Measurements from ENCODE around the gene JUNB. TPM values are rescaled to one million over a fixed set of nuclear protein-coding genes. Genes with fewer than 3 reads are reported as not detected.

JUNB gene
- total and polyA plus RNA-seq, 10 of the 15 experiments (the other 5 are each of a cell fraction or from before 2014, with no cell fraction given), result 0.55 to 144 (median 68.3) TPM

DNA sequence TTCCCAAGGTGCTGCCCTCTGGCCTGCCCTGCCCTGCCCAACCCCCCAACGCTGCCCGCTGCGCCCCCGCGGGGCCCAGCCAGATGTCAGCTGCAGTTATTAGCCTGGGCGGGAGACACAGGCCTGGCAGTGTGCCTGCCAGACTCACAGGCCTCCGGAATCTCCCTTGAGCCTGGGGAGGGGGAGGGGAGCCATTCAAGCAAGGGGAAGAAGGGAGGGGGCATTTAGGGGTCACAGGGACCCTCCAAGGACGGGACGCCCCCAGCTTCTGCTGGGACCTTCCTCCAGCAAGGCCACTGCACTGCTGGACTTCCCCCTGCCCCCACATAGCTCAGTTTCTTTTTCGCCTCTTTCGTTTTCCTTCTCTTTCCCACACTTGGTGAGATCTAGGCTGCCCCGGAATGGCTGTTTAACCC, 2.6 kb upstream of the JUNB start (continued):
- TF ChIP-seq YBX1 (IDR thresholded peaks at IDR 0.05) (no peak), IKZF2 (IDR thresholded peaks at IDR 0.05) (peak; percentile 89 to 92; a peak in 3 of 4 replicates), LARP7 (IDR thresholded peaks at IDR 0.05) (no peak), CHD2 (IDR thresholded peaks at IDR 0.05; ENCODE audit: borderline replicate concordance, low read depth, low read length) (peak; percentile 93), NR2C2 (IDR thresholded peaks at IDR 0.05; ENCODE audit: borderline replicate concordance, control insufficient read depth, insufficient read length, low read depth) (no peak), BHLHE40 (IDR thresholded peaks at IDR 0.05; ENCODE audit: borderline replicate concordance in 1 of 2, low read depth in 2 of 2, low read length in 1 of 2) (peak; percentile 71 to 82; a peak in 3 of 4 replicates), CBFB (IDR thresholded peaks at IDR 0.05; ENCODE audit: low read depth) (peak; percentile 46; the same call in 1 of the 2 replicates), CREM (IDR thresholded peaks at IDR 0.05; ENCODE audit: low read depth) (peak; percentile 76; the same call in 1 of the 2 replicates), SUZ12 (IDR thresholded peaks at IDR 0.05; ENCODE audit: unreplicated experiment) (no peak), NFYA (IDR thresholded peaks at IDR 0.05; ENCODE audit: borderline replicate concordance, low read depth, low read length) (no peak), TCF3 (IDR thresholded peaks at IDR 0.05; ENCODE audit: borderline replicate concordance, insufficient read depth, low read depth, low read length) (peak; percentile 88), HDGF (IDR thresholded peaks at IDR 0.05) (peak; percentile 41; the same call in 1 of the 2 replicates)
- TF ChIP-seq, protein P1, sequence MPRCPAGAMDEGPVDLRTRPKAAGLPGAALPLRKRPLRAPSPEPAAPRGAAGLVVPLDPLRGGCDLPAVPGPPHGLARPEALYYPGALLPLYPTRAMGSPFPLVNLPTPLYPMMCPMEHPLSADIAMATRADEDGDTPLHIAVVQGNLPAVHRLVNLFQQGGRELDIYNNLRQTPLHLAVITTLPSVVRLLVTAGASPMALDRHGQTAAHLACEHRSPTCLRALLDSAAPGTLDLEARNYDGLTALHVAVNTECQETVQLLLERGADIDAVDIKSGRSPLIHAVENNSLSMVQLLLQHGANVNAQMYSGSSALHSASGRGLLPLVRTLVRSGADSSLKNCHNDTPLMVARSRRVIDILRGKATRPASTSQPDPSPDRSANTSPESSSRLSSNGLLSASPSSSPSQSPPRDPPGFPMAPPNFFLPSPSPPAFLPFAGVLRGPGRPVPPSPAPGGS (IDR thresholded peaks at IDR 0.05; ENCODE audit: borderline replicate concordance, insufficient read depth, low read depth, low read length, poor library complexity, severe bottlenecking), result peak; percentile 87
- TF ChIP-seq, protein P2, sequence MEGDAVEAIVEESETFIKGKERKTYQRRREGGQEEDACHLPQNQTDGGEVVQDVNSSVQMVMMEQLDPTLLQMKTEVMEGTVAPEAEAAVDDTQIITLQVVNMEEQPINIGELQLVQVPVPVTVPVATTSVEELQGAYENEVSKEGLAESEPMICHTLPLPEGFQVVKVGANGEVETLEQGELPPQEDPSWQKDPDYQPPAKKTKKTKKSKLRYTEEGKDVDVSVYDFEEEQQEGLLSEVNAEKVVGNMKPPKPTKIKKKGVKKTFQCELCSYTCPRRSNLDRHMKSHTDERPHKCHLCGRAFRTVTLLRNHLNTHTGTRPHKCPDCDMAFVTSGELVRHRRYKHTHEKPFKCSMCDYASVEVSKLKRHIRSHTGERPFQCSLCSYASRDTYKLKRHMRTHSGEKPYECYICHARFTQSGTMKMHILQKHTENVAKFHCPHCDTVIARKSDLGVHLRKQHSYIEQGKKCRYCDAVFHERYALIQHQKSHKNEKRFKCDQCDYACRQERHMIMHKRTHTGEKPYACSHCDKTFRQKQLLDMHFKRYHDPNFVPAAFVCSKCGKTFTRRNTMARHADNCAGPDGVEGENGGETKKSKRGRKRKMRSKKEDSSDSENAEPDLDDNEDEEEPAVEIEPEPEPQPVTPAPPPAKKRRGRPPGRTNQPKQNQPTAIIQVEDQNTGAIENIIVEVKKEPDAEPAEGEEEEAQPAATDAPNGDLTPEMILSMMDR (IDR thresholded peaks at IDR 0.05 in 2 of 3, conservative IDR thresholded peaks at IDR 0.05 in 1 of 3; ENCODE audit: control insufficient read depth in 2 of 3, extremely low read depth in 1 of 3, insufficient read depth in 1 of 3, low read depth in 3 of 3, low read length in 3 of 3), result no peak
- TF ChIP-seq, protein P3, sequence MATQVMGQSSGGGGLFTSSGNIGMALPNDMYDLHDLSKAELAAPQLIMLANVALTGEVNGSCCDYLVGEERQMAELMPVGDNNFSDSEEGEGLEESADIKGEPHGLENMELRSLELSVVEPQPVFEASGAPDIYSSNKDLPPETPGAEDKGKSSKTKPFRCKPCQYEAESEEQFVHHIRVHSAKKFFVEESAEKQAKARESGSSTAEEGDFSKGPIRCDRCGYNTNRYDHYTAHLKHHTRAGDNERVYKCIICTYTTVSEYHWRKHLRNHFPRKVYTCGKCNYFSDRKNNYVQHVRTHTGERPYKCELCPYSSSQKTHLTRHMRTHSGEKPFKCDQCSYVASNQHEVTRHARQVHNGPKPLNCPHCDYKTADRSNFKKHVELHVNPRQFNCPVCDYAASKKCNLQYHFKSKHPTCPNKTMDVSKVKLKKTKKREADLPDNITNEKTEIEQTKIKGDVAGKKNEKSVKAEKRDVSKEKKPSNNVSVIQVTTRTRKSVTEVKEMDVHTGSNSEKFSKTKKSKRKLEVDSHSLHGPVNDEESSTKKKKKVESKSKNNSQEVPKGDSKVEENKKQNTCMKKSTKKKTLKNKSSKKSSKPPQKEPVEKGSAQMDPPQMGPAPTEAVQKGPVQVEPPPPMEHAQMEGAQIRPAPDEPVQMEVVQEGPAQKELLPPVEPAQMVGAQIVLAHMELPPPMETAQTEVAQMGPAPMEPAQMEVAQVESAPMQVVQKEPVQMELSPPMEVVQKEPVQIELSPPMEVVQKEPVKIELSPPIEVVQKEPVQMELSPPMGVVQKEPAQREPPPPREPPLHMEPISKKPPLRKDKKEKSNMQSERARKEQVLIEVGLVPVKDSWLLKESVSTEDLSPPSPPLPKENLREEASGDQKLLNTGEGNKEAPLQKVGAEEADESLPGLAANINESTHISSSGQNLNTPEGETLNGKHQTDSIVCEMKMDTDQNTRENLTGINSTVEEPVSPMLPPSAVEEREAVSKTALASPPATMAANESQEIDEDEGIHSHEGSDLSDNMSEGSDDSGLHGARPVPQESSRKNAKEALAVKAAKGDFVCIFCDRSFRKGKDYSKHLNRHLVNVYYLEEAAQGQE (IDR thresholded peaks at IDR 0.05; ENCODE audit: low read depth, low read length), result peak; percentile 6; the same call in 1 of the 2 replicates
- TF ChIP-seq, protein P4, sequence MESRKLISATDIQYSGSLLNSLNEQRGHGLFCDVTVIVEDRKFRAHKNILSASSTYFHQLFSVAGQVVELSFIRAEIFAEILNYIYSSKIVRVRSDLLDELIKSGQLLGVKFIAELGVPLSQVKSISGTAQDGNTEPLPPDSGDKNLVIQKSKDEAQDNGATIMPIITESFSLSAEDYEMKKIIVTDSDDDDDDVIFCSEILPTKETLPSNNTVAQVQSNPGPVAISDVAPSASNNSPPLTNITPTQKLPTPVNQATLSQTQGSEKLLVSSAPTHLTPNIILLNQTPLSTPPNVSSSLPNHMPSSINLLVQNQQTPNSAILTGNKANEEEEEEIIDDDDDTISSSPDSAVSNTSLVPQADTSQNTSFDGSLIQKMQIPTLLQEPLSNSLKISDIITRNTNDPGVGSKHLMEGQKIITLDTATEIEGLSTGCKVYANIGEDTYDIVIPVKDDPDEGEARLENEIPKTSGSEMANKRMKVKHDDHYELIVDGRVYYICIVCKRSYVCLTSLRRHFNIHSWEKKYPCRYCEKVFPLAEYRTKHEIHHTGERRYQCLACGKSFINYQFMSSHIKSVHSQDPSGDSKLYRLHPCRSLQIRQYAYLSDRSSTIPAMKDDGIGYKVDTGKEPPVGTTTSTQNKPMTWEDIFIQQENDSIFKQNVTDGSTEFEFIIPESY (IDR thresholded peaks at IDR 0.05), result no peak

Measured in GM12878 (cell line).